HG02852 (cell line): ENCODE measurements around the gene DENND2C.
"Not testable (repeated sequence)": the region's sequence is repeated elsewhere in the genome, so short reads cannot be mapped to it uniquely, and the experiment has no call there.

Experiments used
- ATAC-seq: cut with Tn5 transposase; IDR thresholded peaks from one replicate; pipeline ENCODE4 v1.9.1; 2021; ENCODE audit warnings: mild to moderate bottlenecking, moderate library complexity; ENCODE audit not compliant: unreplicated experiment

DENND2C gene

GRCh38 chr1:114609026-114609425 lies 60.8 kb downstream of the DENND2C start:
- no peak for ATAC-seq

GRCh38 chr1:114607223-114607622 lies 62.6 kb downstream of the DENND2C start:
- no peak for ATAC-seq

GRCh38 chr1:114597949-114598348 lies 71.9 kb downstream of the DENND2C start:
- ATAC-seq: no peak

DNA sequence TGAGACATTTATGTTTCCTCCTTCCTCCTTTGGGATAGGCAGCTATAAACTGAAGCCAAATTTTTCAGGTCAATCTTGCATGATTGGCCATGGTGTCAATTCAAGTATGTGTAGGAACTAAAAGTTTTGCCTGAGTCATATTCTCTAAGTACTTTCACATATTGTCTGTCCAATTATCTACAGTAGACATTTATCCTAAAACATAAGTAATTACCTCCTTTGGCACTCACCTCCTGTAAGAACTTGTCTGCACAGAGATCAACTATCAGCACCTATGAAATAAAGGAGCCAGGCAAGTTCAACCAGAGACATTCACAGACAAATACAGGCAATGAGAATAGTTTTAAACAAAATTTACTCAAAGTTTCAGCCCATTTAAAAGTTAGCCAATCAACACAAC lies 74.2 kb downstream of the DENND2C start:
- no peak for ATAC-seq

DNA sequence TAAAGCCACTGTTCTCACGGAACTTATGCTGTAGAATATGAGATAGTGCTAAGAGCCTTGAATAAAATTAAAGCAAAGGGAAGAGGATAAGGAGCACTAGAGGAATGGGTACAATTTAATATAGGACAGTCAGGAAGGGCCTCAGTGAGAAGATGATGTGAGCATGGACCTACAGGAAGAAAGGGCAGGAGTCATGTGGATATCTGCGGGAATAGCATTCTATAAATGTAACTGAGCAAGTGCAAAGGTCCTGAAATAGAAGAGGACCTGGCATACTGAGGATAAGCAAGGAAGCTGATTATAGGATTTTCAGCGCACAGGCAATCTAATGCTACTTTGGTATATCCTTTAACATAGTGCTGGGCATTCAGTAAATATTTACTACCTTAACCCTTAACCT lies 75.8 kb downstream of the DENND2C start:
- ATAC-seq: no peak

DNA sequence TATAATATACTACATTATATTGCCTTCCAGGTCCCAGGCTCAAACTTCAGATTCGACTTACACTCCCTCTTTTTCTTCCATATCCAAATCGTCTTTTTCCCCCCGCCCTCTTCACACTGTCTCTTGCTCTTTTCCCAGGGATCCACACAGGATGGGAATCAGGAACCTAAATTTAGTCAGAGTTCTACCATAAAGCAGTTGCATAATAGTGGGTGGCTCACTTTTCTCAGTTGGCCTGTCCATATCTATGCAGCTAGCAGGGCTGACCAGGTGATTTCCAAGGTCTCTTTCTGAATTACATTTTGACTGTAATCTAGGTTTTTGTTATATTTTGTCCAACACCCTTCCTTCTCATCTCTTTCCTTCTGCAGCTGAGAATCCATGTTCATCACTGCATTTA lies 80.7 kb downstream of the DENND2C start:
- ATAC-seq: no peak

DNA sequence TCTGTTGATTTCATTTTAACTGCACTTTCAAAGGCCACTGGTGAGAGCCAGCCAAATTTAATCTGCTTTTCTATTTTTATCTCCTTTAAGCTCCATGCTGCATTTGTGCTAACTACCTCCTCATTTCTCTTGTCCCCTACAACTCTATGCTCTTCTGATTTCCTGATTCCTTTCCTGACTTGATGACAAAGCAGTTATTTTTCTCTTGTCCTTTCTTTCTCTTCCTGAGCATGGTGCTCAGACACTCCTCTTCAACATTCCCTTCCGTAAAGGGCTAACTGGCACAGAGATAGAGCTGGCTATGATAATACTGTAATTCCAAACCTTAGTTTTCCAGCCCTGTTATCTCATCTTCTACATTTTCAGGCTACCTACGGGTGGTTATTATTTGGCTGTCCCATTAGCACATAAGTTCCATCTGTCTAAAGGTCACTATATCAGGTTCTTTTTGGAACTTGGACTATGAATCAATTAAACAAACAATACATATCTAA lies 81.6 kb downstream of the DENND2C start:
- ATAC-seq: no peak

GRCh38 chr1:114587203-114587991 lies 82.5 kb downstream of the DENND2C start:
- no peak for ATAC-seq

GRCh38 chr1:114586513-114587047 lies 83.3 kb downstream of the DENND2C start:
- no peak for ATAC-seq

DNA sequence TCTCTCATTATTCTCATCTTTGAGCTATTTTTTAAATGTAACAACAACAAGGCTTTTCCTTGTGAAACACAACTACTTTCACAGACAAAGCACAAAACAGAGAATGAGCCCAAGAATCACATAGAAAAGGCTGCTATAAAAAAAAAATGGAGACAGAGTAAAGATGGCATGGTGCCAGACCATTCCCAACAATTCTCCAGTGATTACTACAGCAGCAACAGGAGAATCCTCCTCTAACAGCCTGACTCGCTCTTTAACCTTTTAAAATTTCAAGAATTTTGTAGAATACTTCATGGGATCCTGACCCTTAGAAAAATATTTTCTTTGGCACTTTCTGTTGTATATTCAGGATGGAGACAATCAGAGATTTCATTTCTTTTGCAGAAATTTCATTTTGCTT lies 84.6 kb downstream of the DENND2C start:
- ATAC-seq: no peak

DNA sequence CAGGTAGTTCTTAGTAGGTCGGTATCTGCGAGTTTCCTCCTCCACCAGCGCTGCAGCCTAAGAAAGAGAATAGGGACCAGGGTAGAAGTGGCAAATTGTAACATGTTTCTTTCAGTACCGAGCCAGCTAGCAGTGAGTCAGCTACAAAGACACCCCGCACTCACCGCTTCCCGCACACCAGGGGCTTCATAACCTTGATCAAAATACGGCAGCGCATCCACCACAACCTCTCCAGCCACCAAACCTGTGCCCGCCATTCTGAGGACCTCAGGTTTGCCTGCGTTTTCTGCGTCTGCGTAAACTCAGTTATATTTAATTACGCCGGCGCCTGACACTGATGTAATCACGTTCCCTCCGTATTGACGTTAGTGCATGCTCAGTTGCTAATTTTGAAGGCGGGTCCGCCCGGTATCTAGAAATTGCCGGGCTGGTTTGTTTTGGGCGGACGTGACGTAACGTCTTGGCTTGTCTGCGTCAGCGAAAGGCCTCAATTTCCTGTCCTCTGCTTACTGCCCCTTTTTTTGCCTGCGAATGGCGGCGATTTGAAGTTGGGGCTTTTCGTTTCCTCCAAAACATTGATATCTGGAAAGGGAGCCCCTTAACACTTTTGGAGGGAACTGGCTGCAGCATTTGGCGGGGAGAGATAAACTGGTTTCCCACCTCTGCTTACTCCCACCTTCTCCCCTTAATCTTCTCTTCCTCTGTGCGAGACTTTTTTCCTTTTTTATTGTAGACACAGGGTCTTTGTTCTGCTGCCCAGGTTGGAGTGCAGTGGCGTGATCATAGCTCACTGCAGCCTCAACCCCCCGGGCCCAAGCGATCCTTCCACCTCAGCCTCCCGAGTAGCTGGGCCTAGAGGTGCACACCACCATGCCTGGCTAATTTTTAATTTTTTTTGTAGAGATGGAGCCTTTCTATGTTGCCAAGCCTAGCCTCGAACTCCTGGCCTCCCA lies 88.2 kb downstream of the DENND2C start, which contains the start of gene BCAS2:
TSS of gene BCAS2 (minus strand) at position 281 of the 953 bp plus-strand sequence. CDS start at position 257, 24 bp downstream.
- peak; percentile 100 for ATAC-seq

DNA sequence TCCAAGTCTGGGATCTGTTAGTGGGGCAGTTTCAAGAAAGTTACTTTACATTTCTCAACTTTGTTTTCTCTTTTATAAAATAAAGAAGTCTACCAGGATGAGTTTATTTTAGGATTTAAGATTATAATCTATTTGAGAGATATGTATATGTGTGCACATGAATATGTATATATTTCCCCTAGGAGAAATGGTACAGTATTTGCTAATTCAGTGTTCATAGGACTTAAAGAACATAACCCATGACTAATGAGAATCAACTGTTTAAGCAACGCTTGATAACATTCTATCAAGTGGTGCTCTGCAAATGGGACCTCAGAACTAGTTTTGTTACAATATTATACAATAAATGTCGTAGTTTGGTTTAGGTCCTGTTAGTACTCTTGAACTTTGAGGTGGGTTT lies 95.5 kb downstream of the DENND2C start:
- ATAC-seq: no peak

DNA sequence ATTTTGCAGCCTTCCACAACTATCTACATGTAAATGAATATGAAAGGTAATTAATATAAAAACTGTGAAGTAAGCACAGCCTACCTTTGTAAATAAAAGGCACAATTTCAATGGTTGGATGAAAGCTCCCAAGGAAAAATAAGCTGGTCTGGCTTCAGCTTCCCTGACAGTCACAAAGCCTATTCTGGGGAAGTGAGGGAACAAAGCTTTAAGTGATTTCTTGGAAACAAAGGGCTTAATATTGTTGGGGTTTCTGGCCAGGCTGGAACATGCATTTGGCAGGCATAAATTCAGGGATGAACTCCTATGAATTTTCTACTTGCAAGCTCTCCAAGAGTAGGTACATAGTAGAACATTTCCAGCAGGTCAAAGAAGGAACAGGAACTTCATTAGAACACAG lies 105.7 kb downstream of the DENND2C start:
- no peak for ATAC-seq

- ATAC-seq: not testable (repeated sequence)
Observed at GRCh38 chr1:114562978-114563510, 106.8 kb downstream of the DENND2C start.

DNA sequence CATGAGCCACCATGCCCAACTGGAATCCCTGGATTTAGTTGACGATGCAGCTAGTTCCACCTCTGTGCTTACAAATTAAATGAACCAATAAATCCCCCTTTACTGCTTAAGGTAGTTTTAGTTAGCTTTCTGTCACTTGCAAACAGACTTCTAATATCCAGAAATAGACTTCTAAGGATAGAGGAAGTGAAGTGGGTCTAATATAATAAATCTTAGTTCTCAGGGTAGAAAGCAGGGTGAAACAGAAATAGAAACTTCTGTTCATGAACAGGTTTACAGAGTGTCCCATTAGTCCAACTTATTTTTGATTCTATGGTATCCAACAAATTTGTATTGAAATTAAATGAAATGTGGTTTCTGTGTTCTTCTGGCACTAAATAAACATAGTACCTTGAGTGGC lies 108.5 kb downstream of the DENND2C start:
- no peak for ATAC-seq

DNA sequence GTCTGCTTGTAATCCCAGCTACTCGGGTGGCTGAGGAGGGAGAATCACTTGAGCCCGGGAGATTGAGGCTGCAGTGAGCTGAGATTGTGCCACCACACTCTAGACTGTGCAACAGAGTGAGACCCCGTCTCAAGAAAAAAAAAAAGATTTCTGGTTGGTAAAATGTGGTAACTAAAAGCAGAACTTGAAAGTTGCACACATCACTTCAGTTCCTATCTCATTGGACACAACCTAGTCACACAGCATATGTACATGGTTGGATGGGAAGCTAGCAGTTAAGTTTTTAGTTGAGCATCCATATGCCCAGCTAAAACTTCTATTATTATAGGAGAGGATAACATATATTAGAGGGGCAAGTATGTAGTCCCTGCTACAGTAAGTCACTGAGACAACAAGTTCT lies 110.5 kb downstream of the DENND2C start:
- peak; percentile 65 for ATAC-seq

GRCh38 chr1:114558544-114558943 lies 111.3 kb downstream of the DENND2C start:
- no peak for ATAC-seq

GRCh38 chr1:114554577-114554976 lies 115.3 kb downstream of the DENND2C start:
- ATAC-seq: no peak

DNA sequence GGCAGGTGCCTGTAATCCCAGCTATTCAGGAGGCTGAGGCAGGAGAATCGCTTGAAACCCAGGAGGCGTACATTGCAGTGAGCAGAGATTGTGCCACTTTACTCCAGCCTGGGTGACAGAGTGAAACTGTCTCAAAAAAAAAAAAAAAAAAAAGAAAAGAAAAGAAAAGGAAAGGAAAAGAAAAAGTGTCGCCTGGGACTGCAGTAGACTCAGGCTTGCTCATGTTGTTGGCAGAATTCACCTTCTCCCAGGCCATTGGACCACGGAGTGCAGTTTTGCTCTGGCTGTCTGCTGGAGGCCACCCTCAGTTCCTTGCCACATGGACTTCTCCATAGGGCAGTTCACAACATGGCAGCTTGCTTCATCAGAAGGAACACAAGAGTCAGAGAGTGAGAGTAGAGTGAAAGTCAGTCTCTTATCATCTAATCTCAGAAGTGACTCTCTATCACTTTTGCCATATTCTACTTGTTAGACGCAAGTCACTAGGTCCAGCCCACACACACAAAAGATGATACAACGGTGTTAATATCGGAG lies 117.7 kb downstream of the DENND2C start:
- ATAC-seq: no peak

DNA sequence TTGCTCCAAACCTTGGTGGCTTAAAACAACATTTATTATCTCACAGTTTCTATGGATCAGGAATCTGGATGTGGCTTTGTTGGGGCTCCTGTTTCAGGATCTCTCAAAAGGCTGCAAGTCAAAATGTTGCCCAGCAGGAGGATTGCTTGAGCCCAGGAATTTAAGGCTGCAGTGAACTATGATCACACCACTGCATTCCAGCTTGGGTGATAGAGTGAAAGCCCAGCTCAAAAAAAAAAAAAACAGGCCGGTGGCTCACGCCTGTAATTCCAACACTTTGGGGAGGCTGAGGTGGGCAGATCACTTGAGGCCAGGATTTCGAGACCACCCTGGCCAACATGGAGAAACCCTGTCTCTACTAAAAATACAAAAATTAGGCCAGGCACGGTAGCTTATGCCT lies 118.4 kb downstream of the DENND2C start:
- no peak for ATAC-seq

GRCh38 chr1:114550336-114550735 lies 119.5 kb downstream of the DENND2C start:
- ATAC-seq: no peak
